H1 (cell line): ENCODE measurements around the gene DDR2. TPM values are rescaled to one million over a fixed set of nuclear protein-coding genes. Genes with fewer than 3 reads are reported as not detected.

Experiments used
- CTBP2 ChIP-seq: IDR thresholded peaks from 2 replicates; pipeline ENCODE4 v1.7.0; 2011; ENCODE audit warnings: borderline replicate concordance, mild to moderate bottlenecking, moderate library complexity, mixed read lengths, low read length; ENCODE audit not compliant: insufficient read depth, insufficient read length
- GTF2F1 ChIP-seq: IDR thresholded peaks from 2 replicates; pipeline ENCODE4 v1.6.1; 2012; ENCODE audit warnings: low read depth, low read length, improper control_type of control experiment, borderline replicate concordance
- JUND ChIP-seq: IDR thresholded peaks from 2 replicates; pipeline ENCODE4 v1.6.1; 2011; ENCODE audit warnings: mild to moderate bottlenecking, improper control_type of control experiment, low read length
- polyA plus RNA-seq, 7 experiments: library from polyadenylated mRNA; depleted of rRNA in 3 of 7; stranded (reverse) in 5 of 7; unstranded in 2 of 7; fragments of >200 nt in 5 of 7; fragments of 200-250 nt in 2 of 7; gene quantifications; 1 replicate in 5 of 7; 2 replicates in 1 of 7; 4 replicates in 1 of 7; pipeline versions ENCODE4 v1.2.1 to v1.2.3, GENCODE V29; 2011 to 2013; ENCODE audit warnings: missing spikeins in 2 of 7, mixed read lengths in 2 of 7
- total RNA-seq: library from RNA; stranded (reverse); fragmentation: NEBNext Ultra II Directional; extraction: Animal tissue kit (Norgen Biotek cat#: 25700); gene quantifications from 2 replicates; pipeline ENCODE4 v1.2.1, GENCODE V29; 2021

Gene DDR2
- total and polyA plus RNA-seq, 2 of the 8 experiments (the other 6 are each of a cell fraction or from before 2014, with no cell fraction given): 1.00 to 2.1 TPM

- TF ChIP-seq JUND: no peak
- TF ChIP-seq GTF2F1: no peak
- TF ChIP-seq CTBP2: no peak
Measured at GRCh38 chr1:162672622-162673260, 40.5 kb downstream of the DDR2 start (continued).
